ENCODE results near the gene AP1G2.

DNA sequence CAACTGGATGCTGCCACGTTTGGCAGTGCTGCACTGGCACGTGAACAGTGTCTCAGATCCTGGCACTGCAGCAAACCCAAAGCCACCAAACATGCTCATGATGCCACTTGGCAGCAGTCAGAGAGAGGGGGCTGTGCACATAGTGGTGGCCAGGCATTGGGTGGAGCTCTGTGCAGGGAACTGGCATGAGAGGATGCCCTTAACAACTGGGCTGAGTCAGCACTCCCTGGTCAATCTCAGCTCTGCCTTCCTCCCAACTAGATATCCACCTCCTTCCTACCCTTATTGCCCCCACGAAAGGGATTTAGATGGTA is 53.0 kb downstream of the AP1G2 start:
- TF ChIP-seq, protein P1, sequence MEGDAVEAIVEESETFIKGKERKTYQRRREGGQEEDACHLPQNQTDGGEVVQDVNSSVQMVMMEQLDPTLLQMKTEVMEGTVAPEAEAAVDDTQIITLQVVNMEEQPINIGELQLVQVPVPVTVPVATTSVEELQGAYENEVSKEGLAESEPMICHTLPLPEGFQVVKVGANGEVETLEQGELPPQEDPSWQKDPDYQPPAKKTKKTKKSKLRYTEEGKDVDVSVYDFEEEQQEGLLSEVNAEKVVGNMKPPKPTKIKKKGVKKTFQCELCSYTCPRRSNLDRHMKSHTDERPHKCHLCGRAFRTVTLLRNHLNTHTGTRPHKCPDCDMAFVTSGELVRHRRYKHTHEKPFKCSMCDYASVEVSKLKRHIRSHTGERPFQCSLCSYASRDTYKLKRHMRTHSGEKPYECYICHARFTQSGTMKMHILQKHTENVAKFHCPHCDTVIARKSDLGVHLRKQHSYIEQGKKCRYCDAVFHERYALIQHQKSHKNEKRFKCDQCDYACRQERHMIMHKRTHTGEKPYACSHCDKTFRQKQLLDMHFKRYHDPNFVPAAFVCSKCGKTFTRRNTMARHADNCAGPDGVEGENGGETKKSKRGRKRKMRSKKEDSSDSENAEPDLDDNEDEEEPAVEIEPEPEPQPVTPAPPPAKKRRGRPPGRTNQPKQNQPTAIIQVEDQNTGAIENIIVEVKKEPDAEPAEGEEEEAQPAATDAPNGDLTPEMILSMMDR (IDR thresholded peaks at IDR 0.05) = no peak
- no peak for TF ChIP-seq POLR2A (IDR thresholded peaks at IDR 0.05)

Data from thyroid gland (tissue), 4 donors.